ENCODE results near the gene ITGA11.

Gene ITGA11

DNA sequence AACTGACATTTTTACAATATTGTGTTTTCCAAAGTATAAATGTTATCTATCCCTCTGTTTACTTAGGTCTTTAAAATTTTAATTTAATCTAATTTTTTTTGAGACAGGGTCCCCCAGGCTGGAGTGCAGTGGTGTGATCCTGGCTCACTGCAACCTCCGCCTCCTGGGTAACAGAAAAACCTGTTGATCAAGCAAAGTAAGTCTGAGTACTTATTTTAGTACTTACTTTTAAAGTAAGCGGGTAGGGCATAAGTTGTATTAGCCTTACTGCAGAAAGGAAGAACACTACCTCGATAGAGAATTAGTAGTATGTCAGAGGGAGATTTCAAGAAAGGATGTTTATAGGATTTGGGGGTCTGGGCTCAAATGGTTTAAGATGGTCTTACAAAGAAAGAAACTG lies 166.3 kb downstream of the ITGA11 start:
- no peak for DNase-seq (ENCODE audit: low read depth in 2 of 2)

GRCh38 chr15:68265081-68265480 lies 166.9 kb downstream of the ITGA11 start:
- no peak for DNase-seq (ENCODE audit: low read depth in 2 of 2)

- DNase-seq (ENCODE audit: low read depth in 2 of 2), result no peak
Observed at GRCh38 chr15:68264282-68264681, 167.7 kb downstream of the ITGA11 start.

DNA sequence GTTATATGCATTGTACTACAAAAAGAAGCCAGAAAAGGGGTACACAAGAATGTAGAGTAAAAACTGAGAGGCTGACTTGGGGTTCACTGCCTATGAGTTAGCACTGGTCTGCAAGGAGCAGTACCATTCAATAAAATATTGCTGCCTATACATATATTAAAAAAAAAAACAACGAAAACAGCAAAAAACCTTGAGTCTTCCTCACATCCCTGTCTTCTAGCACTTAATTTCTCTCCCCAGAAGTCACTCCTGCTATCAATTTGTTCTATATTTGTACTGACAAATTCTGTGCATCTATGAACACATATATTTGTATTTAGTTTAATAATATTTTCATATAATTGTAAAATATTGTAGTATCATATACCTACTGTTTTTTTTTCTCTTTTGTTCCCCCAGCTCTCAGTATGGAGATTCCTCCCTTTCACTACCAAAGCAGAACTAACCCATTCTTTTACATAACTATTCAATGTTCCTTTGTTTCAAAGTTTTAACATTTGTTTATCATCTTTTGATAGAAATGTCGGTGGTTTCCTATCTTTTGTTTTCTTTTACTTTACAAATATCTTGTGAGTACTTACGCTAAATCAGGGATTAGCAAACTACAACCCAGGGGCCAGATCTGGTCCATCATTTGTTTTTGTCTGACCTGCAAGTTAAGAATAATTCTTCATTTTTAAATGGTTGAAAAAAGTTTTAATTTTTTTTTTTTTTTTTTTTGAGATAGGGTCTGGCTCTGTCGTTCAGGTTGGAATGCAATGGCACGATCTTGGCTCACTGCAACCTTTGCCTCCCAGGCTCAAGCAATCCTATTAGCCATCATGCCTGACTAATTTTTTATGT lies 169.2 kb downstream of the ITGA11 start:
- DNase-seq (ENCODE audit: low read depth in 2 of 2), result no peak

- no peak for DNase-seq (ENCODE audit: low read depth in 2 of 2)
Observed at GRCh38 chr15:68261980-68262379, 170.0 kb downstream of the ITGA11 start.

- no peak for DNase-seq (ENCODE audit: low read depth in 2 of 2)
Observed at GRCh38 chr15:68261241-68261640, 170.7 kb downstream of the ITGA11 start.

- no peak for DNase-seq (ENCODE audit: low read depth in 2 of 2)
Observed at GRCh38 chr15:68259883-68260282, 172.1 kb downstream of the ITGA11 start.

- DNase-seq (ENCODE audit: low read depth in 2 of 2), result no peak
Observed at GRCh38 chr15:68258692-68259091, 173.3 kb downstream of the ITGA11 start.

GRCh38 chr15:68256675-68257450 lies 175.1 kb downstream of the ITGA11 start:
- DNase-seq (ENCODE audit: low read depth in 2 of 2), result peak; percentile 58 to 64

- no peak for DNase-seq (ENCODE audit: low read depth in 2 of 2)
Observed at GRCh38 chr15:68252925-68253534, 178.9 kb downstream of the ITGA11 start.

DNA sequence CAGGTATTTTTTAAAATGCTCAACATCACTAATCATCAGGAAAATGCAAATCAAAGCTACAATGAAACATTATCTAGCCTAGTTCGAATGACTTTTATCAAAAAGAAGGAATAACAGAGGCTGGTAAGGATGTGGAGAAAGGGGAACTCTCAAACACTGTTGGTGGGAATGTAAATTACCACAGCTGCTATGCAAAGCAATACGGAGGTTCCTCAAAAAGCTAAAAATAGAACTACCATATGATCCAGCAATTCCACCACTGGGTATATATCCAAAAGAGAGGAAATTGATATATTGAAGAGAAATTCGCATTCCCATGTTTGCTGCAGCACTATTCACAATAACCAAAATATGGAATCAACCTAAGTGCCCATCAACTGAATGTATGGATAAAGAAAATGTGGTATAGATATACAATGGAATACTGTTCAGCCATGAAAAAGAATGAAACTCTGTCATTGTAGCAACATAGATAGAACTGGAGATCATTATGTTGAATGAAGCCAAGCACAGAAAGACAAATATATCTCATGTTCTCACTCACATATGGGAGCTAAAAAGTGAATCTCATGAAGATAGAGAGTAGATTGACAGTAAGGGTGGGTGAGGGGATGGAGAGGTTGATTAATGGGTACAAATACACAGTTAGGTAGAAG lies 182.8 kb downstream of the ITGA11 start:
- DNase-seq (ENCODE audit: low read depth in 2 of 2), result no peak
